NCI-H524 (cell line): ENCODE measurements around the gene RBSN.

Experiments
- DNase-seq, 2 experiments: peaks; one replicate each; lab custom pipeline; 2025; lab: John Stamatoyannopoulos, UW

The RBSN gene

GRCh38 chr3:15099364-15100098 is 583 bp upstream of the RBSN start:
- DNase-seq: no peak

GRCh38 chr3:15097891-15098290 is 1.1 kb downstream of the RBSN start:
- no peak for DNase-seq

GRCh38 chr3:15096046-15096445 is 2.9 kb downstream of the RBSN start:
- no peak for DNase-seq

- no peak for DNase-seq
These were observed 4.6 kb downstream of the RBSN start for GRCh38 chr3:15094187-15094875.

- no peak for DNase-seq
These were observed 6.3 kb downstream of the RBSN start for GRCh38 chr3:15092686-15093085.

- no peak for DNase-seq
These were observed 7.4 kb downstream of the RBSN start for GRCh38 chr3:15091575-15091974.

GRCh38 chr3:15089201-15089600 is 9.7 kb downstream of the RBSN start:
- no peak for DNase-seq

- DNase-seq: no peak
These were observed 12.2 kb downstream of the RBSN start for GRCh38 chr3:15086699-15087098.

GRCh38 chr3:15086263-15086662 is 12.7 kb downstream of the RBSN start:
- DNase-seq: no peak

GRCh38 chr3:15083252-15083651 is 15.7 kb downstream of the RBSN start:
- no peak for DNase-seq

- DNase-seq: no peak
These were observed 16.8 kb downstream of the RBSN start for GRCh38 chr3:15081960-15082664.

- no peak for DNase-seq
These were observed 19.9 kb downstream of the RBSN start for GRCh38 chr3:15079091-15079490.

- no peak for DNase-seq
These were observed 24.4 kb downstream of the RBSN start for GRCh38 chr3:15074500-15074899.

GRCh38 chr3:15071699-15072098 is 27.2 kb downstream of the RBSN start:
- no peak for DNase-seq

GRCh38 chr3:15069441-15069840 is 29.5 kb downstream of the RBSN start:
- no peak for DNase-seq

GRCh38 chr3:15066467-15066866 is 32.5 kb downstream of the RBSN start:
- no peak for DNase-seq

- DNase-seq: no peak
These were observed 33.4 kb downstream of the RBSN start for GRCh38 chr3:15065550-15066007.

GRCh38 chr3:15064835-15065549 is 34.0 kb downstream of the RBSN start, which contains the start of gene MRPS25:
MRPS25 (minus strand) TSS chr3:15065315; CDS start chr3:15065194, 121 bp downstream.
- DNase-seq: peak; percentile 63 to 82

GRCh38 chr3:15064299-15064834 is 34.6 kb downstream of the RBSN start:
- DNase-seq: no peak

GRCh38 chr3:15063656-15064286 is 35.2 kb downstream of the RBSN start:
- no peak for DNase-seq

- DNase-seq: no peak
These were observed 35.7 kb downstream of the RBSN start for GRCh38 chr3:15063238-15063637.
